Neural cell (in vitro differentiated cells): ENCODE data around the gene C2CD2. TPM values are rescaled to one million over a fixed set of nuclear protein-coding genes. Genes with fewer than 3 reads are reported as not detected.

ENCODE experiments used
- H2AFZ ChIP-seq: fragments of 200-600, 300-800 bp; sonication (generic), shearing (Covaris generic); 2 replicates; pipeline ENCODE4 v1.6.0; 2014; ENCODE audit warnings: low read depth, mild to moderate bottlenecking, antibody characterized with exemption, low read length, moderate library complexity
- H3F3A ChIP-seq: fragments of 200-600 bp; shearing (Covaris generic); 2 replicates; pipeline ENCODE4 v1.6.1; 2016; ENCODE audit warnings: mild to moderate bottlenecking, moderate library complexity, mixed read lengths, antibody characterized with exemption, low read length; ENCODE audit not compliant: insufficient read depth, poor library complexity, severe bottlenecking
- H3K27ac ChIP-seq: fragments of 200-600, 300-800 bp; sonication (generic), shearing (Covaris generic); 2 replicates; pipeline ENCODE4 v1.5.1; 2014; ENCODE audit warnings: mild to moderate bottlenecking, low read length, moderate library complexity
- H3K27me3 ChIP-seq: fragments of 300-800, 200-600 bp; sonication (generic), shearing (Covaris generic); 2 replicates; pipeline ENCODE4 v1.6.0; 2014; ENCODE audit warnings: mild to moderate bottlenecking, low read depth, low read length, moderate library complexity; ENCODE audit not compliant: insufficient read depth
- H3K36me3 ChIP-seq: fragments of 300-800, 200-600 bp; sonication (generic), shearing (Covaris generic); 2 replicates; pipeline ENCODE4 v1.5.1; 2014; ENCODE audit warnings: mild to moderate bottlenecking, antibody characterized with exemption, low read length, moderate library complexity; ENCODE audit not compliant: insufficient read depth
- H3K4me2 ChIP-seq: fragments of 300-800, 200-600 bp; sonication (generic), shearing (Covaris generic); 2 replicates; pipeline ENCODE4 v1.6.0; 2014; ENCODE audit warnings: mild to moderate bottlenecking, low read length
- H3K4me3 ChIP-seq: fragments of 300-800, 200-600 bp; sonication (generic), shearing (Covaris generic); 2 replicates; pipeline ENCODE4 v1.5.1; 2014; ENCODE audit warnings: mild to moderate bottlenecking, low read length, moderate library complexity
- H3K79me2 ChIP-seq: fragments of 200-600 bp; shearing (Covaris generic); replicated peaks from 2 replicates; pipeline ENCODE4 v1.6.0; 2014; ENCODE audit warnings: mild to moderate bottlenecking, low read length, moderate library complexity; ENCODE audit not compliant: insufficient read depth
- H3K9ac ChIP-seq: fragments of 300-800, 200-600 bp; sonication (generic), shearing (Covaris generic); 2 replicates; pipeline ENCODE4 v1.6.1; 2016; ENCODE audit warnings: mild to moderate bottlenecking, low read length, mixed read lengths
- H3K9me2 ChIP-seq: fragments of 200-600 bp; shearing (Covaris generic); 2 replicates; pipeline ENCODE4 v1.6.1; 2016; ENCODE audit warnings: mild to moderate bottlenecking, low read length, mixed read lengths; ENCODE audit not compliant: insufficient read depth
- H3K9me3 ChIP-seq: fragments of 200-600, 300-800 bp; sonication (generic), shearing (Covaris generic); 2 replicates; pipeline ENCODE4 v1.6.1; 2016; ENCODE audit warnings: mild to moderate bottlenecking, mixed run types, low read length, moderate library complexity, mixed read lengths
- H4K20me1 ChIP-seq: fragments of 200-600 bp; shearing (Covaris generic); 2 replicates; pipeline ENCODE4 v1.6.1; 2016; ENCODE audit warnings: mild to moderate bottlenecking, mixed run types; ENCODE audit not compliant: insufficient read depth
- CTCF ChIP-seq: fragments of 450-650 bp; IDR thresholded peaks from 2 replicates; pipeline ENCODE4 v1.5.1; 2014; ENCODE audit warnings: antibody characterized with exemption, mild to moderate bottlenecking, moderate library complexity; ENCODE audit not compliant: poor library complexity, severe bottlenecking
- EP300 ChIP-seq: fragments of 450-650 bp; conservative IDR thresholded peaks from 2 replicates; pipeline ENCODE4 v1.6.1; 2014; ENCODE audit warnings: antibody characterized with exemption, mild to moderate bottlenecking, moderate library complexity; ENCODE audit not compliant: poor library complexity, severe bottlenecking
- EZH2 ChIP-seq: fragments of 200-600, 300-800 bp; shearing (Covaris generic), sonication (generic); IDR thresholded peaks from 2 replicates; pipeline ENCODE4 v1.6.1; 2014; ENCODE audit warnings: antibody characterized with exemption, low read length, borderline replicate concordance, mild to moderate bottlenecking; ENCODE audit not compliant: insufficient read depth, poor library complexity, severe bottlenecking
- MXI1 ChIP-seq: fragments of 450-650 bp; conservative IDR thresholded peaks from 2 replicates; pipeline ENCODE4 v1.6.1; 2014; ENCODE audit warnings: antibody characterized with exemption, mild to moderate bottlenecking; ENCODE audit not compliant: poor library complexity, severe bottlenecking
- POLR2AphosphoS5 ChIP-seq: IDR thresholded peaks from 2 replicates; pipeline ENCODE4 v1.6.1; 2012
- RAD21 ChIP-seq: fragments of 450-650 bp; conservative IDR thresholded peaks from 2 replicates; pipeline ENCODE4 v1.6.1; 2014; ENCODE audit warnings: antibody characterized with exemption, mild to moderate bottlenecking, moderate library complexity
- REST ChIP-seq: IDR thresholded peaks from 2 replicates; pipeline ENCODE4 v1.6.1; 2012; ENCODE audit warnings: borderline replicate concordance
- SMC3 ChIP-seq: fragments of 450-650 bp; conservative IDR thresholded peaks from 2 replicates; pipeline ENCODE4 v1.6.1; 2014; ENCODE audit warnings: antibody characterized with exemption, mild to moderate bottlenecking, moderate library complexity; ENCODE audit not compliant: poor library complexity
- TAF1 ChIP-seq: IDR thresholded peaks from 2 replicates; pipeline ENCODE4 v1.6.1; 2012; ENCODE audit warnings: low read depth
- polyA plus RNA-seq: library from polyadenylated mRNA; depleted of rRNA; stranded (reverse); fragments of >200 nt; gene quantifications from 2 replicates; pipeline ENCODE4 v1.2.3, GENCODE V29; 2014
- small RNA-seq, 3 experiments: library from RNA; depleted of rRNA; stranded (forward); fragments of <200 nt; gene quantifications; one replicate each; pipeline ENCODE3, GENCODE V24; 2012

Gene C2CD2
- polyA plus RNA-seq, 1 donor from 2014 or later: 0.88 TPM

GRCh38 chr21:41836166-41837015 is 117.4 kb downstream of the C2CD2 start:
- Histone ChIP-seq H3K4me3 (no peak overlapping the region), H2AFZ (no peak overlapping the region), H3K27ac (no peak overlapping the region), H3K9me3 (no peaks in the 10 kb centered on the region), H3K9ac (no peak overlapping the region), H3K79me2 (no peaks in the 10 kb centered on the region), H3K27me3 (no peaks in the 10 kb centered on the region), H3F3A (no peaks in the 10 kb centered on the region), H3K36me3 (no peaks in the 10 kb centered on the region), H4K20me1 (no peaks in the 10 kb centered on the region), H3K9me2 (no peaks in the 10 kb centered on the region), H3K4me2 (no peak overlapping the region)
- no peak for TF ChIP-seq TAF1
- TF ChIP-seq RAD21: no peak

GRCh38 chr21:41835711-41836154 is 118.1 kb downstream of the C2CD2 start:
- Histone ChIP-seq H4K20me1 (no peaks in the 10 kb centered on the region), H3K27me3 (no peaks in the 10 kb centered on the region), H3K36me3 (no peaks in the 10 kb centered on the region), H3K9me3 (no peaks in the 10 kb centered on the region), H3K4me3 (no peak overlapping the region), H3K79me2 (no peaks in the 10 kb centered on the region), H3K9me2 (no peaks in the 10 kb centered on the region), H3K4me2 (no peak overlapping the region), H3F3A (no peaks in the 10 kb centered on the region), H2AFZ (no peak overlapping the region), H3K9ac (no peak overlapping the region), H3K27ac (no peak overlapping the region)
- TF ChIP-seq EP300: no peak
- TF ChIP-seq MXI1: no peak
- TF ChIP-seq RAD21: no peak
- no peak for TF ChIP-seq SMC3
- TF ChIP-seq POLR2AphosphoS5: no peak
- TF ChIP-seq REST: no peak
- TF ChIP-seq CTCF: no peak
- no peak for TF ChIP-seq TAF1
- TF ChIP-seq EZH2: no peak

Small RNA genes lying within 50 kb of the gene (small RNA-seq; reads per million reads assigned to genes)
- gene RF00334: 0 to 0.08 (median 0) reads per million in 3 experiments

Other genes with a start within 250 kb of the C2CD2 start
- not detected in 2 replicates for gene RIPK4, start 187.0 kb downstream of the C2CD2 start, polyA plus RNA-seq
- gene PRDM15, start 74.7 kb downstream of the C2CD2 start, polyA plus RNA-seq: 4.1 and 5.6 TPM in 2 replicates
- gene ZBTB21, start 56.3 kb upstream of the C2CD2 start, polyA plus RNA-seq: 6.4 and 8.0 TPM in 2 replicates
- gene UMODL1, start 117.3 kb upstream of the C2CD2 start, polyA plus RNA-seq: 0.11 TPM in 1 of 2 replicates, not detected in the other